ELF-1 (cell line): ENCODE measurements around the gene SMIM36.
"Not testable (repeated sequence)": the region's sequence is repeated elsewhere in the genome, so short reads cannot be mapped to it uniquely, and the experiment has no call there.

Experiments used
- DNase-seq: peaks from one replicate; pipeline ENCODE4 v3.0.0-alpha.2; 2016; ENCODE audit warnings: low read depth, low spot score

SMIM36 gene

GRCh38 chr17:55435408-55435807 is 75.8 kb downstream of the SMIM36 start:
- DNase-seq, result no peak

- DNase-seq, result no peak
These were observed 76.5 kb downstream of the SMIM36 start for GRCh38 chr17:55434721-55435120.

- no peak for DNase-seq
These were observed 77.4 kb downstream of the SMIM36 start for GRCh38 chr17:55433629-55434422.

- peak; percentile 81 for DNase-seq
These were observed 78.1 kb downstream of the SMIM36 start for GRCh38 chr17:55433029-55433628.

GRCh38 chr17:55432358-55433028 is 78.8 kb downstream of the SMIM36 start:
- no peak for DNase-seq

GRCh38 chr17:55431914-55432313 is 79.3 kb downstream of the SMIM36 start:
- DNase-seq, result not testable (repeated sequence)

GRCh38 chr17:55430541-55431288 is 80.5 kb downstream of the SMIM36 start:
- DNase-seq, result peak; percentile 10

- no peak for DNase-seq
These were observed 83.7 kb downstream of the SMIM36 start for GRCh38 chr17:55427587-55427882.

- DNase-seq, result no peak
These were observed 84.2 kb downstream of the SMIM36 start for GRCh38 chr17:55426851-55427586.

- DNase-seq, result no peak
These were observed 86.2 kb downstream of the SMIM36 start for GRCh38 chr17:55424893-55425540.

- no peak for DNase-seq
These were observed 87.7 kb downstream of the SMIM36 start for GRCh38 chr17:55423535-55423934.

- not testable (repeated sequence) for DNase-seq
These were observed 88.5 kb downstream of the SMIM36 start for GRCh38 chr17:55422828-55423164.

- DNase-seq, result peak; percentile 64
These were observed 89.9 kb downstream of the SMIM36 start, which contains the start of gene MMD for GRCh38 chr17:55421179-55421934. MMD (minus strand) TSS chr17:55421835; CDS start chr17:55421695, 140 bp downstream.

- DNase-seq, result peak; percentile 26
These were observed 90.5 kb downstream of the SMIM36 start for GRCh38 chr17:55420776-55421178.

GRCh38 chr17:55420067-55420775 is 91.0 kb downstream of the SMIM36 start:
- DNase-seq, result no peak

- no peak for DNase-seq
These were observed 92.6 kb downstream of the SMIM36 start for GRCh38 chr17:55418369-55419268.

- DNase-seq, result no peak
These were observed 93.6 kb downstream of the SMIM36 start for GRCh38 chr17:55417411-55418268.
